ENCODE results near the gene DENR. TPM values are rescaled to one million over a fixed set of nuclear protein-coding genes. Genes with fewer than 3 reads are reported as not detected.

The DENR gene
- total and polyA plus RNA-seq, 2 donors = 42.1 to 56.8 TPM

Other genes starting within 250 kb of the DENR start
- 75.5 TPM for gene RSRC2, start 225.9 kb upstream of the DENR start, total RNA-seq
- gene RSRC2, start 225.9 kb upstream of the DENR start, polyA plus RNA-seq = 112 TPM
- 40.8 TPM for gene KNTC1, start 225.6 kb upstream of the DENR start, total RNA-seq
- gene KNTC1, start 225.6 kb upstream of the DENR start, polyA plus RNA-seq = 34.0 TPM
- 1.8 TPM for gene HCAR2, start 49.5 kb upstream of the DENR start, total RNA-seq
- gene HCAR2, start 49.5 kb upstream of the DENR start, polyA plus RNA-seq = 4.3 TPM
- 0.47 TPM for gene HCAR3, start 36.0 kb upstream of the DENR start, total RNA-seq
- gene HCAR3, start 36.0 kb upstream of the DENR start, polyA plus RNA-seq = 1.8 TPM
- 0.33 TPM for gene HCAR1, start 22.0 kb upstream of the DENR start, total RNA-seq
- 0.50 TPM for gene HCAR1, start 22.0 kb upstream of the DENR start, polyA plus RNA-seq
- gene CCDC62, start 21.7 kb downstream of the DENR start, total RNA-seq = 1.2 TPM
- gene CCDC62, start 21.7 kb downstream of the DENR start, polyA plus RNA-seq = 0.59 TPM
- 23.8 TPM for gene HIP1R, start 82.6 kb downstream of the DENR start, total RNA-seq
- gene HIP1R, start 82.6 kb downstream of the DENR start, polyA plus RNA-seq = 49.0 TPM
- 8.9 TPM for gene VPS37B, start 143.3 kb downstream of the DENR start, total RNA-seq
- 28.2 TPM for gene VPS37B, start 143.3 kb downstream of the DENR start, polyA plus RNA-seq
- gene ABCB9, start 213.6 kb downstream of the DENR start, total RNA-seq = 2.1 TPM
- 1.8 TPM for gene ABCB9, start 213.6 kb downstream of the DENR start, polyA plus RNA-seq
- gene OGFOD2, start 222.4 kb downstream of the DENR start, total RNA-seq = 12.1 TPM
- gene OGFOD2, start 222.4 kb downstream of the DENR start, polyA plus RNA-seq = 20.6 TPM
- gene ARL6IP4, start 227.9 kb downstream of the DENR start, total RNA-seq = 297 TPM
- gene ARL6IP4, start 227.9 kb downstream of the DENR start, polyA plus RNA-seq = 302 TPM

Measured in thymus (tissue), 2 donors.